Activated CD8-positive, alpha-beta memory T cell treated with anti-CD3 and anti-CD28 coated beads, Interleukin-2, amount 50 U/mL, for 1 hour (primary cell): ENCODE data around the gene TMEM190.
"Not testable (repeated sequence)": the region's sequence is repeated elsewhere in the genome, so short reads cannot be mapped to it uniquely, and the experiment has no call there.

Source experiments
- DNase-seq: peaks from one replicate; pipeline ENCODE4 v3.0.0-alpha.2; 2020; ENCODE audit errors: extremely low read depth

The TMEM190 gene

DNA sequence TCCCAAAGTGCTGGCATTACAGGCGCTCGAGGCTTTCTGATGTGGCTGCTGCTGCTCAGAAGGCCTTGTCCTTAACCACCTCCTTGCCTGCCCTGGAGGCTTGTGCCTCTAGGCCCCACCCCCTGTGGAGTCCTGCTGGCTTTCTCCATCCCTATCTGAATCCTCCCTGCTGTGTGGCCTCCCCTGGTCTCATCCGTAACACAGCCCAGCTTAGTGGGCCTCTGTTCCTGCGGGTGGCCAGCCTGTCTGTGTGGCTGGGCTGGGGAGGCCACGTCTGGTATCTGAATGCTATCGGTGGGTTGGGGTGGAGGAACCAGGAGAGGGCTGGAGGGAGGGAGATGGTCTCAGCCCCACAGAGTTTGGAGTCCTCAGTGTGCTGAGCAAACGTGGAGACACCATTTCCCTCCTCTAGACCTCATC lies 13.8 kb downstream of the TMEM190 start:
- no peak for DNase-seq

DNA sequence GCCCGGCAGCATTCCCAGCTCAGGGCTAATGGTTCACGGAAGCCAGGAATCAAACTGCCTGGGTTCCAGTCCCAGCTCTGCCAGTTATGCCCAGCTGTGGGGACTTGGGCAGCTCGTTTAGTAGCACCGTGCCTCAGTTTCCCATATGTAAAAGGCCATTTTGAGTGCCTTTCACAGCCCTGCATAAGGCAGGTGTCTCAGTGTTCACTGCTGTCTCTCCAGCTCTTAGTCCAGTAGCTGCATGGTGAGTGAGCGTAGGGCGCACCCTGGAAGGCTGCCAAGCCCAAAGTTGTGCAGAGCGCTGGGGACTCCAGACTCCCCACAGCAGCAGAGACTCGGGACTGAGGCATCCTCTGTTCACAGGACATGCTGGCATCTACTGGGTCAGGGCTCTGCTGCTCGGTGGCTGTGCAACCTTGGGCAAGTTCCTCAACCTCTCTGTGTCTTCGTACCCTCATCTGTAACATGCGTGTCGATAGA lies 14.6 kb downstream of the TMEM190 start:
- DNase-seq: no peak

DNA sequence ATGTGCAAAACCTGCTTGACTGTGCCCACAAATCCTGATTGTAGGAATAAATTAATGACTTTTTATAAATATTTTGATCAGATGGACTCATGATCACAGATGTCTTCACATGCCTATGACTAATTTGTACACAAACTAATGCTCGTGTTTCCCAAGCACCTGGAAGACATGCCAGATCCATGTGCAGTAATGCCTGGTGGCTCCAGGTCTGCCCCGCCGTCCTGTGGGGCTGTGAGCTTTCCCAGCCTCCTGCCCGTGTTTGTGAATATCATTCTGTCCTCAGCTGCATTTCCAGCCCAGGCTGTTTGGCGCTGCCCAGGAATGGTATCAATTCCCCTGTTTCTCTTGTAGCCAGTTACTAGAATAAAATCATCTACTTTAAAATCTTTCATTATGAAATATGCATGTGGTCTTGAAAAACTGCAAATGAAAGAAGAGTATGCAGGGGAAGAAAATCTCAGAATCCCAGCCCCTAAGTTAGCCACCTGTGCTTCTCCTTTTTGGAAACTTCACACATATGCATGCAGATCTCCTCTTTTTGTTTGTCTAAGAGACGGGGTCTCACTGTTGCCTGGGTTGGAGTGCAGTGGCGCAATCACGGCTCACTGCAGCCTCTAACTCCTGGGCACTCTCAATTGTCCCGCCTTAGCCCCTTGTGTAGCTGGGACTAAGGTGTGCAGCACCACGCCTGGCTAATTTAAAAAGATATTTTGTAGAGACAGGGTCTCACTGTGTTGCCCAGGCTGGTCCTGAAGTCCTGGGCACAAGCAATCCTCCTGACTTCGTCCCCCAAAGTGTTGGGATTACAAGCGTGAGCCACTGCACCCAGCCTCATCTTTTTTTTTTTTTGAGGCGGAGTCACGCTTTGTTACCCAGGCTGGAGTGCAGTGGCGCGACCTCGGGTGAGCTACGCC lies 15.3 kb downstream of the TMEM190 start:
- no peak for DNase-seq

DNA sequence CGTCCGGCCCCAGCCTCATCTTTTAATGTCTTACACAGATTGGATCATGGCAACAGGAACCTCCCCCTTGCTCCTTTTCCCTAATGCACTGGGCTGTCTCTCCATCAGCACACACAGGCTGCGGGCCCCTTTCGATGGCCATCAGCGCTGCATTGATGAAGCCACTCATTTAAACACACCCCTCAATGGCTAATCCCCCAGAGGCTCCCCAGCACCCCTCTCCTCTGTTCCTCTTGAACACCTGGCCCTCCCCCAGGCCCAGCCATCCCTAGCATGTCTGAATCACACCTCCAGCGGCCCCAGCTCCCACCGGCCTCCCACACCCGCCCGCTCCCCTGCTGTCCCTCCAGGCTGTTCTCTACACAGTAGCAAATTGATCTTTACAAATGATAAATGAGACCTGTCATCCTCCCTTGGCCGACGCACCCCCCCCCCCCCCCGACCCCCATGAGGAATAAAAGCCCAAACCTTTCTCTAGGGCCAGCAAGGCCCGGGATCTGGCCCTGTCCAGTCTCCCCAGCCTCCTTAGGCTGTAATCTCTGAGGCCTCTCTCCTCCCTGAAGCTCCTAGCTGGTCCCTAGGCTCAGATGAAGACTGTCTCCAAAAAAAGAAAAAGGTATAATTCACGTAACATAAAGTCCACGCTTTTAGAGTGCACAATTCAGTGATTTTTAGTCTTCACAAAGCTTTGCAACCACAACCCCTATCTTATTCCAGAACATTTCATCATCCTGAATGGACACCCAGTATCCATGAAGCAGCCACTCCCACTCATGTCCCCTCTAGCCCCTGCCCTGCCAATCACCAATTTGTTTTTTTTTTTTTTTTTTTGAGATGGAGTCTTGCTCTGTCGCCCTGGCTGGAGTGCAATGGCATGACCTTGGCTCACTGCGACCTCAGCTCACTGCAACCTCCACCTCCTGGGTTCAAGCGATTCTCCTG lies 16.5 kb downstream of the TMEM190 start:
- no peak for DNase-seq

GRCh38 chr19:55398200-55398925 lies 21.7 kb downstream of the TMEM190 start:
- DNase-seq: no peak

DNA sequence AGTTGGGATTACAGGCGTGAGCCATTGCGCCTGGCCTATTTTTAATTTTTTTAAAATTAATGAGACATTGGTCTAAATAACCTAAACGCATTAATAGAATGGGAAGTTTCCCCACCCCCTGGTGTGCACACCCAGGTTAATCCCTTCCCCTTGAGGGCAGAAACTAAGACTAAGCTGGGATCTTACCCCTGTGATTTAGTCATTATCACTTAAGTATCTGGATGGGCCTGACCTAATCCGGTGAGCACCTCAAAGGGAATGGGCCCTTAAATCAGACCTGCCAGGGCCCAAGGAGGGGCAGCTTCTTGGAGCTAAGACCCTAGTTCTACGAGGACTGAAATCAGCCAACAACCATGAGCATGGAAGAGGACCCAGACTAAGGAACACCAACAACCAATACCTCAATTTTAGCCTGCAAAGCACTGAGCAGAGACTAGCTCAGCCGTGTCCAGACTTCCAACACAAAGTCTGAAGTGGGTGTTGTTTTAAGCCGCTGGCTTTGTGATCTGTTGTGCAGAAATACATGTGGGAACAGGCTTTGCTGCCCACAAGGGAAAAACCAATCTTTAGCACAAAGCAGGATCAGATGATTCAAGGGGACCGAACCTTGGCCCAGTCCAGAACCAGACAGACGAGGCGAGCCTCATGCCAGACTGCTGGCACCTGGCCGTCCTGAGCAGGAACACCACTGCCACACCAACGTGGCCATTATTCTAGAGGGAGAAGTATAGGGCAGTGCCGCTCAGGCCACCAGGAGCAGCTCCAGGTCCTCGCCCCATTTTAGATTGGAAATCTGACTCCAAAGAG lies 23.9 kb downstream of the TMEM190 start:
- no peak for DNase-seq

- DNase-seq: not testable (repeated sequence)
Observed at GRCh38 chr19:55401390-55401789, 24.8 kb downstream of the TMEM190 start.

- no peak for DNase-seq
Observed at GRCh38 chr19:55402509-55402908, 25.9 kb downstream of the TMEM190 start.

- DNase-seq: no peak
Observed at GRCh38 chr19:55405638-55406037, 29.0 kb downstream of the TMEM190 start.

GRCh38 chr19:55406091-55406825 lies 29.6 kb downstream of the TMEM190 start:
- no peak for DNase-seq

DNA sequence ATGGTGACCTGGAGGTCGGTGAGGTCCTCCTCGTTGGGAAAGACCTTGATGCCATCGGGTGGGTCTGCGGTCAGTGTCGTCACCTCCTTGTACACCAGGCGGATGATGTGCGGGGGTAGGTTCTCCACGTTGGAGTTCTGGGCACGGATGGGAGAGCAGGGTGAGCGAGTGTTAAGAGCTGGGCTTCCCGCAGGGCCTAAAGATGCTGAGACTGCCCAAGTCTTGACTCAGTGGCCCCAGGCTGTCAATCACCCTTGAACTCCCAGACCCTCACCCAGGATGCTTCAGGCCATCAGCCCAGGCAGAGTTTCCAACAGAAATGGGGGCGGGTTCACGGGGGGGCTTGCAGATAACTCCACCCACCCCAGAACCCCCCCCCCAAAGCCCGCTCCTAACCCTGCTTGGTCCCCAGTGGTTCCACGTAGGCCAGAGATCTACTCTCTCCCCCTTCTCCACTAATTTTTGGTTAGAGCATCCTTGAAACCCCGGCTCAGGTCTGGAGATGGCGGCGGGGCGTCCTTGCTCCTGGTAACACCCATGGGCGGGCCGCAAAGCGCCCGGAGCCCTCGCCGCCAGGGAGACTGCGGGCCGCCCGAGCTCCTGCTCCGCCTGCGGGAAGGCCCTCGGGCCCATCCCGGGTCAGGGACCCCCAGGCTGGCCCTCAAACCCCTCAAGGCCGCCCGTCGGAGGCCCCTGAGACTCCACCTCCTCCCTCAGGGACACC lies 30.4 kb downstream of the TMEM190 start:
- no peak for DNase-seq

GRCh38 chr19:55407550-55407799 lies 30.8 kb downstream of the TMEM190 start, which contains the start of gene UBE2S:
TSS of gene UBE2S (minus strand) at chr19:55407788. CDS start at chr19:55407589, 199 bp downstream.
- not testable (repeated sequence) for DNase-seq

GRCh38 chr19:55407800-55408532 lies 31.3 kb downstream of the TMEM190 start:
- peak; percentile 93 for DNase-seq

GRCh38 chr19:55408533-55408872 lies 31.9 kb downstream of the TMEM190 start:
- no peak for DNase-seq

DNA sequence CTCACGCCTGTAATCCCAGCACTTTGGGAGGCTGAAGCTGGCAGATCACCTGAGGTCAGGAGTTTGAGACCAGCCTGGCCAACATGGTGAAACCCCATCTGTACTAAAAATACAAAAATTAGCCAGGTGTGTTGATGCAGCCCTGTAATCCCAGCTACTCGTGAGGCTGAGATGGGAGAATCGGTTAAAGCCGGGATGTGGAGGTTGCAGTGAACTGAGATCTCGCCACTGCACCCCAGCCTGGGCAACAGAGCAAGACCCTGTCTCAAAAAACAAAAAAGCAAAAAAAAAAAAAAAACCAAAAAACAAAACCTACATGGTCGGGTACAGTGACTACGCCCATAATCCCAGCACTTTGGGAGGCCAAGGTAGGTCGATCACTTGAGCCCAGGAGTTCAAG lies 32.6 kb downstream of the TMEM190 start:
- DNase-seq: not testable (repeated sequence)

GRCh38 chr19:55410168-55410567 lies 33.5 kb downstream of the TMEM190 start:
- DNase-seq: no peak

GRCh38 chr19:55418185-55418584 lies 41.6 kb downstream of the TMEM190 start:
- DNase-seq: no peak

DNA sequence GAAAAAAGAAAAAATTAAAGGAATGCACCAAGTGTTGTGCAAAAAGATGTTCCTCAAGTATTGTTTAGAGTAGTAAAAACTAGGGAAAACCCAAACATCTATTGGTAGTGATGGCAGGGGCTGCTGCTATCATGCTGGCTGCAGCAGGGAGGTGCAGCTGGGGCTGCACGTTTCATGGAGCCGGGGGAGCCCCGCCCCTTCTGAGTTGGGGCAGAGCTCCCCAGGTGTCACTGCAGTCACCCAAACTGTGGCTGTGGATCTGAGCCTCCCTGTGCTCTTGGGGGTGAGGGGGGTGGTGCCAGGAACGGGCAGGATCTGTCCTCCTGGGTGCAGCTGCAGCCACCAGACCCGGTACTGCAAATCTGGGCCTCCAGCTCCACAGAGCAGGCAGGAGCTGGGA lies 42.5 kb downstream of the TMEM190 start:
- no peak for DNase-seq

- DNase-seq: no peak
Observed at GRCh38 chr19:55419624-55420236, 43.1 kb downstream of the TMEM190 start.
